HUES6 (cell line): ENCODE measurements around the gene SORT1.
"Not testable (repeated sequence)": the region's sequence is repeated elsewhere in the genome, so short reads cannot be mapped to it uniquely, and the experiment has no call there.

Source experiments
- H3K27ac ChIP-seq: 2 replicates; pipeline ENCODE4 v1.7.0; 2013; ENCODE audit warnings: low read depth, mild to moderate bottlenecking, low read length, inconsistent platforms
- H3K27me3 ChIP-seq: 2 replicates; pipeline ENCODE4 v1.6.1; 2013; ENCODE audit warnings: low read length; ENCODE audit not compliant: control insufficient read depth, insufficient read depth
- H3K36me3 ChIP-seq: 2 replicates; pipeline ENCODE4 v1.6.1; 2013; ENCODE audit warnings: low read length; ENCODE audit not compliant: control insufficient read depth, insufficient read depth
- H3K4me1 ChIP-seq: 2 replicates; pipeline ENCODE4 v1.6.1; 2013; ENCODE audit warnings: low read length; ENCODE audit not compliant: control insufficient read depth, insufficient read depth
- H3K4me3 ChIP-seq: 2 replicates; pipeline ENCODE4 v1.5.1; 2013; ENCODE audit warnings: low read depth, low read length
- H3K9ac ChIP-seq: one replicate; pipeline ENCODE4 v1.6.1; 2013; ENCODE audit warnings: mild to moderate bottlenecking, low read length
- H3K9me3 ChIP-seq: 2 replicates; pipeline ENCODE4 v1.6.1; 2013; ENCODE audit warnings: low read depth, low read length; ENCODE audit not compliant: control insufficient read depth, insufficient read depth

The SORT1 gene

DNA sequence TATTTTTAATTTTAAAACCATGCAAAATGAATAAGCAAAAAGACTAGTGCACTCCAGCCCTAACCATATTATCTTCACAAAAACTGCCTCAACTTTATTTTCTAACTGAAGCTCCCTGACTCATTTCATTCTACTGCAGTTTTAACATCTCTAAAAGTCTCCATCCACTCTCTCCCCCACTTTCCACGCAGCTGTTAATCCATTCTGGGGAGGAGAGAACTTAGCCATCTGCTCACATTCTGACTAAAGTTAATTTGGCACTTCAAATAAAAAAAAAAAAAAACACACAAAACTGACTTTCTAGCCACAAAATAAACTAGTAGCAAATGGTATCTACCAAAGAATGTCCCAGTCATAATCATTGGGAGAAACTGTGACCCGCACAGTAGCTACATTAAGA, 85.5 kb downstream of the SORT1 start:
- peaks cover 30% of the 10 kb centered on the region for H3K36me3 ChIP-seq
- H3K27ac ChIP-seq = no peak overlapping the region

DNA sequence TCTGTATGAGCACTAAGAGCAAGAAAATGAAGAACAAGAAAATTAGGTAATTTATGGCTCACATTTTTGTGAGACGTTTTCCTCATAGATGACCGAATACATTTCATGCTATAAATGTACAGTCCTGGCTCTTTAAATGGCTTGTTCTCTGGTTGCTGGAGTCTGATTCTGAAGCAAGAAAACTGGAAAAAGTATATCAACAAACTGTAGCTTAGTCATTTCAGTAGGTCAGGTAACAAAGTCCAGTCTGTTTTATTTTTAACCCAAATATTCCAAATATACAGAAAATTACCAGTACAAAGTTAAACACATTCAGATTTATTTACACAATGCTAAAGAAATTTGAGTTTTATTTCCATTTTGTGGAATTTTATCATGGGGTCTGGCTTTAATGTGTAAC, 88.4 kb downstream of the SORT1 start:
- Histone ChIP-seq H3K36me3 (peaks cover 17% of the 10 kb centered on the region), H3K9me3 (no peaks in the 10 kb centered on the region), H3K4me1 (peaks cover 22% of the 10 kb centered on the region), H3K4me3 (no peak overlapping the region), H3K27ac (no peak overlapping the region), H3K27me3 (no peaks in the 10 kb centered on the region), H3K9ac (no peak overlapping the region)

More for the DNA sequence above, 85.5 kb downstream of the SORT1 start:
- Histone ChIP-seq H3K27me3 (no peaks in the 10 kb centered on the region), H3K4me3 (no peak overlapping the region), H3K9me3 (no peaks in the 10 kb centered on the region), H3K9ac (no peak overlapping the region), H3K4me1 (peaks cover 6% of the 10 kb centered on the region)

DNA sequence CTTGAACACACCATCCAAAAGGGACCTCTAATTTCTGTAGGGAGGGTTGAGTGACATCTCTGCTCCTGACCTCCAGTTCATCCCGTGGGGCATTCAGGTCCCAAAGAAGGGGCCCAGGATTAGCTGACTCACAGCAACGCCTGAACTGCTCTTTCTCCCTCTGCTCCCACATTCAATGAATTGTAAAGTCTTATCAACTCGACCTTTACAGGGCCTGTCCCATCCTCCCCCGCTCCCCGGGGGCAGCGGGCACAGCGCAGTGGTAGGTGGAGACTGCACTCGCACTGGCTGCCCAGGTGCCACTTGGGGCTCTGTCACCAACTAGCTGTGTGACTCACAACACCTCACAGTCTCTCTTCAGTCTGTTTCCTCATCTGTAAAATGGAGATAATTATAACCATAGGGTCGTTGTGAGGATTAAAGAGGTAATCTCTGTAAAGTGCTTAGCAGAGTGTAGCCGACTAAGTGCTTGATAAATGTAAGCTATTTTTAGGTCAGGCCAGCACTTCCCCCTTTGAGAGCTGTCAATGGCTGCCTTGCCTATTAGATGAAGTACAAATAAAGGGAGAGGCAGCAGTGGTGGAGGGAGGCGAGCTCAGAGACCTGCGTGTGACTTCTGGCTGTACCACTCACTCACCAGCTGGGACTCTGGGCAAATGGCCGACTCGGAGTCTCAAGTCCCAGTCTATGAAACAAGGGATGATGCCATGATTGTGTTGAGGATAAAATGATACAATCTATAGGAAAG, 90.3 kb downstream of the SORT1 start:
- Histone ChIP-seq H3K27ac (no peak overlapping the region), H3K4me1 (peaks cover 22% of the 10 kb centered on the region), H3K36me3 (peaks cover 2% of the 10 kb centered on the region; the same call in 1 of the 2 replicates), H3K4me3 (no peak overlapping the region), H3K9ac (no peak overlapping the region), H3K27me3 (no peaks in the 10 kb centered on the region), H3K9me3 (no peaks in the 10 kb centered on the region)

DNA sequence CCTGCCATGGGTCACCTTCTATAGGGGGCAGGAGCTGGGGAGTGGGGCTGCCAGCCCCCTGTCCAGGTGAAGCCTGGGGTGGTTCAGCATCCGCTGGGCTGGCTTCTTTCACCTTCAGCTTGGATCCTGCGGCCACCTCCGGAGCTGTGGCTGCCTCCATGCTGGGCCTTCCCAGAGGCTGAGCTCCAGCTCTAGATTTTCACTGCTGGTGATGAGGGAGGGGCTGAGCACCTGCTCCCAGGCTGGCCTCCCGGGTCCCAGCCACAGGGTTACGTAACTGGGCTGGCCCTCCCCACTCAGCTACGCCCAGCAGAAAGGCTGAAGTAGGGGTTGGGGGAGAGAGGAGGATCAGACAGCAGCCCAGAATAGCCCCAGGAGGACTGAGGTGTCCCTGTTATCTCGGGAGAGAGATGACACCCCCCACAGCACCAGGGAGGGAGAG, 90.9 kb downstream of the SORT1 start, which contains the start of gene MYBPHL:
TSS of gene MYBPHL (minus strand) at position 180 of the 442 bp plus-strand sequence. CDS start at position 160, 20 bp downstream.
- Histone ChIP-seq H3K4me3 (no peak within 1 kb of the TSS), H3K27me3 (no peaks in the 10 kb centered on the region), H3K36me3 (peaks cover under 1% of the 10 kb centered on the region; the same call in 1 of the 2 replicates), H3K9ac (no peak within 1 kb of the TSS), H3K9me3 (no peaks in the 10 kb centered on the region), H3K4me1 (peaks cover 22% of the 10 kb centered on the region), H3K27ac (no peak within 1 kb of the TSS)

DNA sequence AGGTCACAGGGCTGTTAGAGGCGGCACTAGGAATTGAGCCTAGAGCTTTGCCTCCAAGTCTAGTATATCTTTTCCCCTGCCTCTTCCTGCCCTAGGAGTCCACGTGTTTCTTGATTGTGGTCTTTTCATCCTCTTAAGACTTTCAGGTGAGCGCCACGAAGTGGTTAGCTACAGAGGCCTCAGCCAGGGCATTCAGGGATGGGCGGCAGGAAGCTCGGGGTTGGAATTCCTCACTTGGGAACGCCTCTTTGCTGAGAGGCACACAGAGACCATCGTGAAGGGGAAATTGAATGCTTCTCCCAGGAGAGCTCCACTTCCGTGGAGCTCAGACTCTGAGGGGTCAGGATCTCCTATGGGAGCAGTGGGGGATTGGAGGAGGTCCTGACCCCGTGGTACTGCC, 91.7 kb downstream of the SORT1 start:
- H3K4me1 ChIP-seq = peaks cover 22% of the 10 kb centered on the region
- H3K27ac ChIP-seq, H3K4me3 ChIP-seq, H3K9me3 ChIP-seq, H3K9ac ChIP-seq, H3K36me3 ChIP-seq, H3K27me3 ChIP-seq: not testable (repeated sequence)

DNA sequence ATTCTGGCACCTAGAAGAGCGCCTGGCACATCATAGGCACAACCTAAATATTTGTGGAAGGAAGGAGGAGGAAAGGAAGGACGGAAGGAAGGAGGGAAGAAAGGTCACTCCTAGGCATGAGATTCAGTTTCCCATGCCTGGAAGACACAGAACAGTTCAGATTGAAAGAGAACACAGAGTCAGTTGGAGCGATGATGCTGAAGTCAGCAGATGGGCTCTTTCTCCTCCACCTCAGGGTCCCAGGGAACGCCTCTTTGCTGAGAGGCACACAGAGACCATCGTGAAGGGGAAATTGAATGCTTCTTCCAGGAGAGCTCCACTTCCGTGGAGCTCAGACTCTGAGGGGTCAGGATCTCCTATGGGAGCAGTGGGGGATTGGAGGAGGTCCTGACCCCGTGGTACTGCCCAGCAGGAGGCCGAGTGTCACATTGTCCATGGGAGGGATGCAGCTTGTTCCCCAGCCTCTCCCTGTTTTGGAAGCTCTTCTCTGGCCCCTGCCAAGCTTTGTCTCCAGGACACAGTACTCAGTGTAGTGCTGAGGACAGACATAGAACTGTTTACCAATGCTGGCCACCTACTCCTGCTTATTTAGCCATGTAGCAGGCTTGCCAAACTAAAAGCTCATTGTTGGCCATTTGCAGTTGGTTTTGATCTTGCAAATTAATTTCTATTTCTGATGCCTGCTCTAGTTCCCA, 93.3 kb downstream of the SORT1 start:
- peaks cover 28% of the 10 kb centered on the region for H3K4me1 ChIP-seq

DNA sequence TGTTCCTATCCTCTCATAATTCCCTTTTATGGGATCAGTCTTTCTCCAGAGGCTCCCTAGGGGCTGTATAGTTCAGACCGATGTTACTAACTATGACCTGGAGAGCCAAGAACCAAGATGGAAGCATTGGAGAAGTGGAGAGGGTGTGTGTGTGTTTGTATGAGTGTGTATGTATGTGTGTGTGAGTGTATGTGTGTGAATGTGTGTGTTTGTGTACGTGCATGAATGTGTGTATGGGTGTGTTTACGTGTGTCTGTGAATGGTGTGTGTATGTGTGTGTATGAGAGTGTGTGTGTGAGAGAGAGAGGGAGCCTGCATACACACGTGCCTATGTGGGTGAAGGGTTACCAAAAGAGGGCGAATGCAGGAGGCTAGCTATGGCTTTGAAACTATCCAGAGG, 95.8 kb downstream of the SORT1 start:
- H3K4me1 ChIP-seq = peaks cover 19% of the 10 kb centered on the region
- no peak overlapping the region for H3K27ac ChIP-seq

More for the DNA sequence above, 93.3 kb downstream of the SORT1 start:
- Histone ChIP-seq H3K9me3 (no peaks in the 10 kb centered on the region), H3K9ac (no peak overlapping the region), H3K4me3 (no peak overlapping the region), H3K27me3 (no peaks in the 10 kb centered on the region), H3K27ac (no peak overlapping the region), H3K36me3 (no peaks in the 10 kb centered on the region)

DNA sequence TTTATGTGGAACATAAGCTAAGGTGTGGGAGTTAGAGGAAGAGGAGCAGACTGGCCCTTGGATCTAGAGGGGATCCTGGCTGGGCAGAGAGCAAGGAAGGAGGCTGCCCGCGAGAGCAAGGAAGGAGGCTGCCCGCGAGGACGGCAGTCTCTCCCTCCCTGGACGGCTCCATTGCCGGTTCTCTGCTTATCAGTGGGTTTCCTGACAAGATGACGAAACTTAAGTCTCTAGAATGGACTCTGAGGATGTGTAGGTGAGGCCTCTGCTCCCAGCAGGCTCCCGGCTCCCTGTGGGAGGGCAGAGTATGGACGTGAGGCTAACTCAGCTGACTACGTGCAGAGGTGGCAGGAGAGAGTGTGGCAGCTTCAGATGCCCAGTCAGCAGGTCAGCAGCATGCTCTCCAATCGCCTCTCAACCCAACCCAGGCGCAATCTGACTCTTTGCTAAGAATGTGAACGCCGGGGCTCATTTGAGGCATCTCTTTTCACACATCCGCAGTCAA, 97.0 kb downstream of the SORT1 start:
- Histone ChIP-seq H3K9me3 (no peaks in the 10 kb centered on the region), H3K27me3 (no peaks in the 10 kb centered on the region), H3K9ac (no peak overlapping the region), H3K4me1 (peaks cover 12% of the 10 kb centered on the region; the same call in 1 of the 2 replicates), H3K4me3 (no peak overlapping the region), H3K27ac (no peak overlapping the region), H3K36me3 (no peaks in the 10 kb centered on the region)

More for the DNA sequence above, 95.8 kb downstream of the SORT1 start:
- Histone ChIP-seq H3K9ac (no peak overlapping the region), H3K9me3 (no peaks in the 10 kb centered on the region), H3K27me3 (no peaks in the 10 kb centered on the region), H3K4me3 (no peak overlapping the region), H3K36me3 (no peaks in the 10 kb centered on the region)

DNA sequence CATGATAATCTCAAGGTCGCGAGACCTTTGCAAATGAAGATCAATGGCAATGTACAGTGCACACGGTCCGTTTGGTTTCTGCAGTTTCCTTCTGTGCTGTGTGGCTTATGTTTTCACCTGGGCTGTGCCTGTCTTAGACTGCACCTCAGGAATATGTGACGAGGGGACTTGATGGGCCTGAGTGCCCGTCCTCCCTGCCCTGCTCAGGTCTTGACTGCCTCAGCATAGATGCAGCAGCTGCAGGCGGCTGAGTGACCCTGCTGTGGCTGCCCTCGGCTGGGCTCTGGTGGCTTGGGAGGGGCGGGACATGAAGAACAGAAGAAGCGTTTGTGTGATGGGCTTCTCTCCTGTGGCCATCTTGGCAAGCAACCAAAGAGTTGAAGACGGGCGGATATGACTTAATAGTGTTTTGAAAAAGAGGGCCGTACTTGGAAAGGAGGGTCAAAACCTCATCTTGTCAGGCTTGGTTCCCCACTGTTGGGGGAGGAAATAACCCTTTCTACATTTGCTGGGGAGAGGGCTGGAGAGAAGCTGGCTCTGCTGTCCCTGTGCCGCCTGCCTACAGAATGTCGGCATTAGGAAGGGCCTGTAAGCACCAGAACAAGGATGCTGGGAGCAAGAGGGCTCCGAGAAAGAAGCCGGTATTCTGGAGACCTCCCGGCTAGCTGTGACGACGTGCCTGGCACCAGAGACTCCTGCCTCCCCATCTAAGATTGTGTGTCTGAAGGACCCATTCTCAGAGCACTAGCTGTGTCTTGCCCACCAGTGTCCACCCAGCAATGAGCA, 98.0 kb downstream of the SORT1 start:
- H3K27me3 ChIP-seq = no peaks in the 10 kb centered on the region
- no peaks in the 10 kb centered on the region for H3K36me3 ChIP-seq
- no peak overlapping the region for H3K27ac ChIP-seq

DNA sequence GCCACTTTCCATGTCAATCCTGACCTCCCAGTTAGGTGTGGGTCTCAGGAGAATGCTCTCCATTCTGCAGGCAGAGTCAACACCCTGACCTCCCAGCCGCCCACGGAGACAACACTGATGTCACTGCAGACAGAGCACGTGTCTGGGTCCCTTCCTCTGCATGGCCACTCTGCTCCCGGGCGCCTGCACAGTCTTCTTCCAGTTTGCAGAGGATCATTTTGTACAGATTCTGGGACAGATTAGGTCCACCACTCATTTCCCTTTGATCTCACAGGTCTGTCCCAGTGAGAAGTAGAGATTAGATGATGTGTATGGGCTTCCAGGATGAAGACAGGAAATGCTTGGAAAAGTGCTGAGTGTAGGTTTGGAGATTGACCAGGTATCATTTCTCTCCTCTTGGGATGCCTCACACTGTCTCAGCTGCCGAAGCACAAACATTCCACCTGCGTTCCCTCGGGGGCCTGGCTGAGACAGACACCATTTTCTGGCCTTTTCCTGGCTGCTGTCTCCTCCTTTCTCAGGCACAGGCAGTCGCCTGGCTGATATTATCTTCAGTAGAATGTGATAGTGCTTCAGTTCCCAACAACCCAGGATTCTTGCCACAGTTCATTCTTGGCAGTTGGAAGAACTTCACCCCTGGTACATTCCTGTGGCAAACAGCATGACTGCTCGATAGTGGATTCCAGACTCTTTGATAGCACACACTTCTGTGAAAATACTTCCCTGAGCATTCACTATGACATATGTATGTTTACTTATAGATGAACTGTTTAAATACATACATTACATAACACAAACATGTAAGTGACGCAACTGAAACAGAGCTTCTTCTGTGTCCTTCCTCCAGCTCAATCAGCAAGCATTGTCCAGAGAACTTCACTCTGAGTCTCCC, 98.8 kb downstream of the SORT1 start:
- H3K4me1 ChIP-seq = peaks cover 12% of the 10 kb centered on the region; the same call in 1 of the 2 replicates
- H3K9me3 ChIP-seq = no peaks in the 10 kb centered on the region
- H3K36me3 ChIP-seq = no peaks in the 10 kb centered on the region
- H3K4me3 ChIP-seq = no peak overlapping the region
- no peak overlapping the region for H3K9ac ChIP-seq
- no peak overlapping the region for H3K27ac ChIP-seq
- H3K27me3 ChIP-seq = no peaks in the 10 kb centered on the region

More for the DNA sequence above, 98.0 kb downstream of the SORT1 start:
- Histone ChIP-seq H3K9me3 (no peaks in the 10 kb centered on the region), H3K4me1 (peaks cover 12% of the 10 kb centered on the region; the same call in 1 of the 2 replicates), H3K4me3 (no peak overlapping the region), H3K9ac (no peak overlapping the region)
